ENCODE results near the gene LPAR5. TPM values are rescaled to one million over a fixed set of nuclear protein-coding genes. Genes with fewer than 3 reads are reported as not detected.
A peak's percentile ranks its signal among the peaks of the same experiment; 100 is the strongest.

Gene LPAR5
- total RNA-seq, 2 experiments from 2014 or later = 2.8 to 3.0 TPM

DNA sequence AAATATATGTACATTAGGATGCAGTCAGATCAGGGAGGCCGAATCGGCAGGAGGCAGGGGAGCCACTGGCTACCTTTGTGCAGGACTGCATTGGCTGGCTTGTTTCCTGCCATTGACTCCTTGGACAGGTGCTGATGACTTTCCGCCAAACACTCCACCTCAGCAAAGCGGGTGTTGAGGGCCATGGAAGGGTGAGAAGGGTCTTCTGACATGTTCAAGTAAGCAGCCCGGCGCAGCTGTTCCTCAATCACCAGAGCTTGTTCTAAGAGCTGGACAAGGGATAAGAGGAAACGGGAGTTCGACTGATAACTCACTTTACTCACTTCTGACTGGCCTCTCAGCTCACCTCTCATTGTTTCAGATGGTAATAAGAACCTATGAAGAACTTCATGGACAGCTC, 62.8 kb downstream of the LPAR5 start:
- no peak overlapping the region for H3K4me3 ChIP-seq (ENCODE audit: low read length)
- Mint-ChIP-seq H3K4me1 (ENCODE audit: low read depth) (peaks cover 21% of the 10 kb centered on the region), H3K9me3 (no peaks in the 10 kb centered on the region), H3K36me3 (ENCODE audit: low read depth) (peaks cover 81% of the 10 kb centered on the region), H3K27ac (peak overlapping the region; percentile 49), H3K27me3 (no peaks in the 10 kb centered on the region), H3K4me3 (no peak overlapping the region)
- no peaks in the 10 kb centered on the region for H3K27me3 ChIP-seq (ENCODE audit: control insufficient read depth in 1 of 2, insufficient read depth in 2 of 2, low read length in 2 of 2)
- TF ChIP-seq, protein P1, sequence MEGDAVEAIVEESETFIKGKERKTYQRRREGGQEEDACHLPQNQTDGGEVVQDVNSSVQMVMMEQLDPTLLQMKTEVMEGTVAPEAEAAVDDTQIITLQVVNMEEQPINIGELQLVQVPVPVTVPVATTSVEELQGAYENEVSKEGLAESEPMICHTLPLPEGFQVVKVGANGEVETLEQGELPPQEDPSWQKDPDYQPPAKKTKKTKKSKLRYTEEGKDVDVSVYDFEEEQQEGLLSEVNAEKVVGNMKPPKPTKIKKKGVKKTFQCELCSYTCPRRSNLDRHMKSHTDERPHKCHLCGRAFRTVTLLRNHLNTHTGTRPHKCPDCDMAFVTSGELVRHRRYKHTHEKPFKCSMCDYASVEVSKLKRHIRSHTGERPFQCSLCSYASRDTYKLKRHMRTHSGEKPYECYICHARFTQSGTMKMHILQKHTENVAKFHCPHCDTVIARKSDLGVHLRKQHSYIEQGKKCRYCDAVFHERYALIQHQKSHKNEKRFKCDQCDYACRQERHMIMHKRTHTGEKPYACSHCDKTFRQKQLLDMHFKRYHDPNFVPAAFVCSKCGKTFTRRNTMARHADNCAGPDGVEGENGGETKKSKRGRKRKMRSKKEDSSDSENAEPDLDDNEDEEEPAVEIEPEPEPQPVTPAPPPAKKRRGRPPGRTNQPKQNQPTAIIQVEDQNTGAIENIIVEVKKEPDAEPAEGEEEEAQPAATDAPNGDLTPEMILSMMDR (IDR thresholded peaks at IDR 0.05) = no peak
- H3K4me1 ChIP-seq (ENCODE audit: insufficient read depth, low read length) = peaks cover 24% of the 10 kb centered on the region
- ChIA-PET POLR2A (interaction anchor here (0.6 to 0.7 kb wide), 2 partner anchors 16 to 404 kb away, joined by 3 to 4 read pairs; no protein-coding TSS in a partner anchor), CTCF (interaction anchor here (1.2 kb wide), 1 partner anchor 15 kb away, joined by 6 read pairs; no protein-coding TSS in a partner anchor)
- DNase-seq (no peak), ATAC-seq (ENCODE audit: poor library complexity) (no peak)
- intact Hi-C loops (cut with DNase I, micrococcal nuclease) = no loop called here
- no peaks in the 10 kb centered on the region for H3K9me3 ChIP-seq (ENCODE audit: control insufficient read depth in 1 of 2, insufficient read depth in 1 of 2, low read length in 2 of 2)
- H3K27ac ChIP-seq (ENCODE audit: low read depth in 1 of 2, low read length in 2 of 2) = no peak overlapping the region
- H3K36me3 ChIP-seq (ENCODE audit: insufficient read depth, low read length) = peaks cover 84% of the 10 kb centered on the region

GRCh38 chr12:6570264-6570887, 65.4 kb downstream of the LPAR5 start:
- TF ChIP-seq, protein P1 (IDR thresholded peaks at IDR 0.05) = peak; percentile 42
- no peaks in the 10 kb centered on the region for H3K9me3 Mint-ChIP-seq
- H3K27me3 Mint-ChIP-seq = no peaks in the 10 kb centered on the region
- POLR2A ChIA-PET = interaction anchor here (0.6 to 1.3 kb wide), 3 partner anchors 35 to 282 kb away, joined by 3 to 4 read pairs (median 3); partner anchors contain the start of gene USP5
- H3K27ac Mint-ChIP-seq = peak overlapping the region; percentile 98
- Histone ChIP-seq H3K4me3 (ENCODE audit: low read length) (no peak overlapping the region), H3K27ac (ENCODE audit: low read depth in 1 of 2, low read length in 2 of 2) (no peak overlapping the region), H3K4me1 (ENCODE audit: insufficient read depth, low read length) (peaks cover 41% of the 10 kb centered on the region), H3K27me3 (ENCODE audit: control insufficient read depth in 1 of 2, insufficient read depth in 2 of 2, low read length in 2 of 2) (no peaks in the 10 kb centered on the region), H3K9me3 (ENCODE audit: control insufficient read depth in 1 of 2, insufficient read depth in 1 of 2, low read length in 2 of 2) (no peaks in the 10 kb centered on the region), H3K36me3 (ENCODE audit: insufficient read depth, low read length) (peaks cover 75% of the 10 kb centered on the region)
- CTCF ChIA-PET = interaction anchor here (0.6 to 1.8 kb wide), 8 partner anchors 12 to 303 kb away, joined by 3 to 6 read pairs (median 4); partner anchors contain the start of genes IFFO1, SPSB2 and ZNF384
- DNase-seq (peak in 9 of 14 experiments; percentile 23 to 71 (median 44)), ATAC-seq (ENCODE audit: poor library complexity) (no peak)
- peaks cover 45% of the 10 kb centered on the region for H3K4me1 Mint-ChIP-seq (ENCODE audit: low read depth)
- peaks cover 80% of the 10 kb centered on the region for H3K36me3 Mint-ChIP-seq (ENCODE audit: low read depth)
- peak overlapping the region; percentile 100 for H3K4me3 Mint-ChIP-seq
- intact Hi-C loops (cut with DNase I, micrococcal nuclease) = loop anchor here in 1 of 2 experiments (2.0 kb wide), 1 partner anchor 32 kb away; no protein-coding TSS in a partner anchor

DNA sequence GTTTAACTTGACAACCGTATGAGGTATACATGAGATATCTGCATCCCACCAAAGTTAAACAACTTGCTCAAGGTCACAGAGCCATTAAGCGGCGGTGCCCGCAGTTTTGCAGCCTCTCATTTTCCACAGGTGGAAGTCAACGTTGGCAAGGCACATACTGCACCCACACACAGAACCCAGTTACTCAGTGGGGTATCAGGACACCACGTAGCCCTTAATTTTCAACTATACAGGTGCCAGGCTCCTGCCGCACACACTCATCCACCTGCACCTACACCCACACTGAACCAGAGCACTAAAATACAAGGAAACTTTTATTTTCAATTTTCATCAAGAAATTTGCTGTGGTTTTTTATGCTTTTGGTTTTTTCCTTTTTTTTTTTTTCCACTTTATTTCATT, 66.0 kb downstream of the LPAR5 start:
- H3K27ac Mint-ChIP-seq = peak overlapping the region; percentile 98

More for the DNA sequence above, 66.0 kb downstream of the LPAR5 start:
- CTCF ChIA-PET = interaction anchor here (0.7 to 1.8 kb wide), 7 partner anchors 12 to 303 kb away, joined by 3 to 6 read pairs (median 4); partner anchors contain the start of genes IFFO1 and SPSB2
- Mint-ChIP-seq H3K4me1 (ENCODE audit: low read depth) (peaks cover 47% of the 10 kb centered on the region), H3K4me3 (peak overlapping the region; percentile 100), H3K27me3 (no peaks in the 10 kb centered on the region), H3K9me3 (no peaks in the 10 kb centered on the region), H3K36me3 (ENCODE audit: low read depth) (peaks cover 76% of the 10 kb centered on the region)
- H3K36me3 ChIP-seq (ENCODE audit: insufficient read depth, low read length) = peaks cover 75% of the 10 kb centered on the region
- POLR2A ChIA-PET = interaction anchor here (0.6 kb wide), 1 partner anchor 282 kb away, joined by 3 read pairs; the partner anchor contains the start of gene USP5
- H3K27me3 ChIP-seq (ENCODE audit: control insufficient read depth in 1 of 2, insufficient read depth in 2 of 2, low read length in 2 of 2) = no peaks in the 10 kb centered on the region
- intact Hi-C loops (cut with DNase I, micrococcal nuclease) = loop anchor here (2.0 to 5.0 kb wide), 3 partner anchors 33 to 118 kb away; partner anchors contain the start of genes ZNF384 (in 2 of the 2) and CHD4 (in 1 of the 2)
- peaks cover 41% of the 10 kb centered on the region for H3K4me1 ChIP-seq (ENCODE audit: insufficient read depth, low read length)
- H3K9me3 ChIP-seq (ENCODE audit: control insufficient read depth in 1 of 2, insufficient read depth in 1 of 2, low read length in 2 of 2) = no peaks in the 10 kb centered on the region
- H3K27ac ChIP-seq (ENCODE audit: low read depth in 1 of 2, low read length in 2 of 2) = no peak overlapping the region
- TF ChIP-seq, protein P1 (IDR thresholded peaks at IDR 0.05) = no peak
- no peak overlapping the region for H3K4me3 ChIP-seq (ENCODE audit: low read length)
- no peak for ATAC-seq (ENCODE audit: poor library complexity)
- no peak for DNase-seq

Measured in CD4-positive, alpha-beta T cell (primary cell).